Adipocyte (in vitro differentiated cells): Measurements from ENCODE around the gene SLCO4A1.

Source experiments
- DNase-seq: peaks from one replicate; pipeline ENCODE4 v3.0.0-alpha.2; 2015; ENCODE audit warnings: low read depth
- H3K27me3 ChIP-seq: replicated peaks from 2 replicates; pipeline ENCODE4 v1.7.0; 2013; ENCODE audit warnings: mild to moderate bottlenecking, low read length, moderate library complexity; ENCODE audit not compliant: control insufficient read depth, insufficient read depth
- H3K36me3 ChIP-seq: 2 replicates; pipeline ENCODE4 v1.7.0; 2013; ENCODE audit warnings: low read length, mild to moderate bottlenecking, moderate library complexity; ENCODE audit not compliant: control insufficient read depth, insufficient read depth, severe bottlenecking
- H3K4me1 ChIP-seq: 2 replicates; pipeline ENCODE4 v1.7.0; 2013; ENCODE audit warnings: mild to moderate bottlenecking, low read length, moderate library complexity; ENCODE audit not compliant: control insufficient read depth, insufficient read depth
- H3K4me3 ChIP-seq: 2 replicates; pipeline ENCODE4 v1.7.0; 2013; ENCODE audit warnings: mild to moderate bottlenecking, low read length, moderate library complexity
- H3K9ac ChIP-seq: 2 replicates; pipeline ENCODE4 v1.7.0; 2013; ENCODE audit warnings: mild to moderate bottlenecking, low read length, moderate library complexity
- H3K9me3 ChIP-seq: 2 replicates; pipeline ENCODE4 v1.7.0; 2013; ENCODE audit warnings: mild to moderate bottlenecking, low read length, moderate library complexity; ENCODE audit not compliant: control insufficient read depth

The SLCO4A1 gene

GRCh38 chr20:62642051-62642665, at the start of gene SLCO4A1:
Gene SLCO4A1 (plus strand): TSS chr20:62642503. CDS start chr20:62656455, 13,952 bp downstream.
- Histone ChIP-seq H3K4me1 (peaks cover 14% of the 10 kb centered on the region), H3K27me3 (peaks cover 17% of the 10 kb centered on the region), H3K9ac (peak within 1 kb of the TSS; percentile 57), H3K36me3 (no peaks in the 10 kb centered on the region), H3K9me3 (no peaks in the 10 kb centered on the region), H3K4me3 (peak within 1 kb of the TSS; percentile 74)
- peak; percentile 76 for DNase-seq

GRCh38 chr20:62592506-62593177, 49.7 kb upstream of the SLCO4A1 start:
- peaks cover 30% of the 10 kb centered on the region for H3K4me1 ChIP-seq
- no peak overlapping the region for H3K4me3 ChIP-seq
- peaks cover 13% of the 10 kb centered on the region for H3K27me3 ChIP-seq

GRCh38 chr20:62593616-62594015, 48.7 kb upstream of the SLCO4A1 start:
- Histone ChIP-seq H3K27me3 (peaks cover 13% of the 10 kb centered on the region), H3K4me1 (peaks cover 24% of the 10 kb centered on the region), H3K36me3 (no peaks in the 10 kb centered on the region), H3K9ac (no peak overlapping the region), H3K4me3 (no peak overlapping the region), H3K9me3 (no peaks in the 10 kb centered on the region)
- no peak for DNase-seq

More at GRCh38 chr20:62592506-62593177, 49.7 kb upstream of the SLCO4A1 start:
- H3K36me3 ChIP-seq = no peaks in the 10 kb centered on the region
- no peak overlapping the region for H3K9ac ChIP-seq
- H3K9me3 ChIP-seq = no peaks in the 10 kb centered on the region
- no peak for DNase-seq

- H3K9ac ChIP-seq = no peak overlapping the region
- H3K27me3 ChIP-seq = peaks cover 13% of the 10 kb centered on the region
- peaks cover 13% of the 10 kb centered on the region for H3K4me1 ChIP-seq
- H3K9me3 ChIP-seq = no peaks in the 10 kb centered on the region
- no peaks in the 10 kb centered on the region for H3K36me3 ChIP-seq
- no peak overlapping the region for H3K4me3 ChIP-seq
- no peak for DNase-seq
These were observed 47.2 kb upstream of the SLCO4A1 start for GRCh38 chr20:62595069-62595468.

- Histone ChIP-seq H3K9me3 (no peaks in the 10 kb centered on the region), H3K27me3 (peaks cover 15% of the 10 kb centered on the region), H3K9ac (no peak overlapping the region), H3K4me1 (peaks cover 9% of the 10 kb centered on the region), H3K36me3 (no peaks in the 10 kb centered on the region), H3K4me3 (no peak overlapping the region)
- peak; percentile 55 for DNase-seq
These were observed 46.8 kb upstream of the SLCO4A1 start for GRCh38 chr20:62595491-62595890.

GRCh38 chr20:62596486-62596885, 45.8 kb upstream of the SLCO4A1 start:
- Histone ChIP-seq H3K9ac (no peak overlapping the region), H3K4me1 (peaks cover 5% of the 10 kb centered on the region), H3K27me3 (peaks cover 24% of the 10 kb centered on the region), H3K9me3 (no peaks in the 10 kb centered on the region), H3K4me3 (no peak overlapping the region), H3K36me3 (no peaks in the 10 kb centered on the region)
- no peak for DNase-seq

GRCh38 chr20:62596921-62597320, 45.4 kb upstream of the SLCO4A1 start:
- peaks cover 27% of the 10 kb centered on the region for H3K27me3 ChIP-seq

GRCh38 chr20:62597416-62598115, 44.7 kb upstream of the SLCO4A1 start:
- Histone ChIP-seq H3K27me3 (peaks cover 27% of the 10 kb centered on the region), H3K4me3 (no peak overlapping the region), H3K36me3 (no peaks in the 10 kb centered on the region), H3K9ac (no peak overlapping the region), H3K4me1 (peaks cover 5% of the 10 kb centered on the region), H3K9me3 (no peaks in the 10 kb centered on the region)
- no peak for DNase-seq

More at GRCh38 chr20:62596921-62597320, 45.4 kb upstream of the SLCO4A1 start:
- Histone ChIP-seq H3K4me3 (no peak overlapping the region), H3K9me3 (no peaks in the 10 kb centered on the region), H3K9ac (no peak overlapping the region), H3K4me1 (peaks cover 5% of the 10 kb centered on the region), H3K36me3 (no peaks in the 10 kb centered on the region)
- no peak for DNase-seq

GRCh38 chr20:62598761-62599194, 43.5 kb upstream of the SLCO4A1 start:
- no peaks in the 10 kb centered on the region for H3K9me3 ChIP-seq
- peaks cover 5% of the 10 kb centered on the region for H3K4me1 ChIP-seq
- H3K36me3 ChIP-seq = no peaks in the 10 kb centered on the region
- H3K9ac ChIP-seq = no peak overlapping the region
- DNase-seq = no peak
- H3K4me3 ChIP-seq = no peak overlapping the region
- H3K27me3 ChIP-seq = peaks cover 27% of the 10 kb centered on the region

- Histone ChIP-seq H3K9me3 (no peaks in the 10 kb centered on the region), H3K27me3 (peaks cover 24% of the 10 kb centered on the region), H3K36me3 (no peaks in the 10 kb centered on the region), H3K4me1 (peaks cover 5% of the 10 kb centered on the region), H3K9ac (no peak overlapping the region), H3K4me3 (no peak overlapping the region)
- DNase-seq = no peak
These were observed 42.8 kb upstream of the SLCO4A1 start for GRCh38 chr20:62599216-62600110.
